ENCODE data around the gene HOXD13. TPM values are rescaled to one million over a fixed set of nuclear protein-coding genes. Genes with fewer than 3 reads are reported as not detected.

The HOXD13 gene
- total RNA-seq, 1 donor from 2014 or later: not detected

DNA sequence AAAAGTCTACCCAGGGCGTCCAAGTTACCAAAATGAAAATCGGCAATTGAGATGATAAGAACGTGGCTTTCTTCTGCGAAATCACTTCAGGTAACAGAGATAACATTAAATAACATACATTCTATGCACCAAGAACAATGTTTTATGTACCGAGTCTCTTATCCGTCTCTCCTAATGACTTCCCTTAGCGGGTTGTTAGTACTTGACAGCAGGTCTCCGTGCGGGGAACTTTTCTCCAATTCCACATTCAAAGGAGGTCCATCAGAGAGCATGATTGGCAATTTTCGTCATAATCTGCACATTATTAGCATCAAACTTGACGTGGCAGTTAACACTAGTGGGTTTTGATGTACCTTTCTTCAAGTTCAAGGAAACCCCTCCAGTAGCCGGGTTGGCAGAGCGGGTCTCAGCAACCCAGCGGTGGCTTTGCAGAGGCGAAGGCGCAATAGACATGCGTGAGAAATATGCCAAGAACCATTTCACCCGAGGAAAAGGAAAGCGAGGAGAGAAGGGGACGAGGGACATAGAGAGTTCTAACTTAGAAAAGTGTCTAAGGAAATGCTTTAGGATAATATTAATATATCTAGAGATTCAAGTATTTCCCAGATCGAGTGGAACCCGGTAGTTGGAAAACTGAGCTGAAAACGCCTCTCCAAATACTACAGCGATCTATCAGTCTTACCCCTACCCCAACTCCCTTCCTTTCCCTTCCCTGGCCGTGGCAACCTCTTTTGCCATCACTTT, 13.8 kb upstream of the HOXD13 start:
- no peaks in the 10 kb centered on the region for H3K36me3 Mint-ChIP-seq (ENCODE audit: insufficient read depth)
- no peaks in the 10 kb centered on the region for H3K9me3 Mint-ChIP-seq (ENCODE audit: low read depth)
- H3K4me3 Mint-ChIP-seq (ENCODE audit: low read depth): no peak overlapping the region
- H3K4me1 Mint-ChIP-seq (ENCODE audit: low read depth): peaks cover 5% of the 10 kb centered on the region
- H3K27me3 Mint-ChIP-seq: peaks cover 89% of the 10 kb centered on the region
- no peak for TF ChIP-seq CTCF (IDR thresholded peaks at IDR 0.05; ENCODE audit: unreplicated experiment)
- no peak overlapping the region for H3K27ac Mint-ChIP-seq
- DNase-seq (ENCODE audit: low spot score, unreplicated experiment): no peak

DNA sequence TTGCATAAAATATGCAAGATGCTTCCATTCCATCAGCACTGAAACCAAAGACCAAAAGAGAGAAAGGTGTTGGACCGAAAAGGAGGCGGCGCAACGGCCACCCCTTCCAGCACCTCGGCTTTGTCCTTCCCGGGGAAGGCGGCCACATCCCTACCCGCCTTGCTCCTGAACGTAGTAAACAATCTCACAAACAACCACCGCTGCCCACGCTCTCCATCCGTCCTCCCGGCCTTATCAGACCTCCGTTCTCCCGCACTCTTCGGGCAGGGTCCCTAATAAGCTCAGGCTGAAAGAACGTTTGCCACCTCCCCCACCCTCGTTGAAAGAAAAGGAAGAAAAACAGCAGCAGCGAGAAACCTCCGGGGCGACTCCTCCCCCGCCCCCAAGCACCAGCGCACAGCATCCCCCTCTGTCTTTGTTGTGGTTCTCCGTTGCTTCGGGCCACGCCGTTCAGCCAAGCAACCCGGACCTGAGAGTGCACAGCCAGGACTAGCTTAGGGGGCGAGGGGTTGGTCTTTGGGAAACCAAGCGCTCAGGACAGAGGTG, 13.2 kb upstream of the HOXD13 start:
- H3K27ac Mint-ChIP-seq: peak overlapping the region; percentile 42
- no peak for TF ChIP-seq CTCF (IDR thresholded peaks at IDR 0.05; ENCODE audit: unreplicated experiment)
- H3K4me3 Mint-ChIP-seq (ENCODE audit: low read depth): peak overlapping the region; percentile 55
- DNase-seq (ENCODE audit: low spot score, unreplicated experiment): no peak
- H3K9me3 Mint-ChIP-seq (ENCODE audit: low read depth): no peaks in the 10 kb centered on the region
- H3K4me1 Mint-ChIP-seq (ENCODE audit: low read depth): peaks cover 5% of the 10 kb centered on the region
- H3K36me3 Mint-ChIP-seq (ENCODE audit: insufficient read depth): no peaks in the 10 kb centered on the region
- H3K27me3 Mint-ChIP-seq: peaks cover 89% of the 10 kb centered on the region

GRCh38 chr2:176079831-176080539, 12.5 kb upstream of the HOXD13 start:
- Mint-ChIP-seq H3K27ac (no peak overlapping the region), H3K4me1 (ENCODE audit: low read depth) (peaks cover 5% of the 10 kb centered on the region), H3K27me3 (peaks cover 89% of the 10 kb centered on the region), H3K4me3 (ENCODE audit: low read depth) (no peak overlapping the region), H3K9me3 (ENCODE audit: low read depth) (no peaks in the 10 kb centered on the region), H3K36me3 (ENCODE audit: insufficient read depth) (no peaks in the 10 kb centered on the region)
- TF ChIP-seq CTCF (IDR thresholded peaks at IDR 0.05; ENCODE audit: unreplicated experiment): peak; percentile 96
- peak; percentile 66 for DNase-seq (ENCODE audit: low spot score, unreplicated experiment)

- Mint-ChIP-seq H3K27me3 (peaks cover 89% of the 10 kb centered on the region), H3K9me3 (ENCODE audit: low read depth) (no peaks in the 10 kb centered on the region), H3K36me3 (ENCODE audit: insufficient read depth) (no peaks in the 10 kb centered on the region), H3K4me3 (ENCODE audit: low read depth) (peak overlapping the region; percentile 29), H3K4me1 (ENCODE audit: low read depth) (peaks cover 5% of the 10 kb centered on the region), H3K27ac (peak overlapping the region; percentile 37)
- no peak for DNase-seq (ENCODE audit: low spot score, unreplicated experiment)
- TF ChIP-seq CTCF (IDR thresholded peaks at IDR 0.05; ENCODE audit: unreplicated experiment): no peak
Observed at GRCh38 chr2:176080540-176081375, 11.8 kb upstream of the HOXD13 start.

DNA sequence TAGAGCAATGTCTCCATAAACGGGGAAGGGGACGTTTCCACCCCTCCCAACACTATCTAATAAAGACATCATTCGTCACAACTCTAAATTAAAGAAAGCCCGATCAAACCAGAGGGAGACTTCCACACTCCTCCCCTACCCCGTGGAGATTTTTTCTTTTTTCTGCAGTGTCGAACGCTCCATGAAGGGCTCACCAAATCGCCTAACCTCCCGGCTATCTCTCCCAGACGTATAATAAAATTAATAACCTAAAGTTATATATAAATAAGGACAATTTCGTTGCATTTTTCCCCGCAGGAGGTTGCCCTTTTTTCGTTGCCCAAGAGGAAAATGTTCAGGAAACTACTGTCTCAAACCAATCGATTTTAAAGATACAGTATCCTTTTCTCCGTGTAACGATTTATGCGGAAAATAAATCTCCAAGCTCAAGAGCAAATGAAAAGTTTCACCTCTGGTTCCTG, 11.1 kb upstream of the HOXD13 start:
- Mint-ChIP-seq H3K9me3 (ENCODE audit: low read depth) (no peaks in the 10 kb centered on the region), H3K36me3 (ENCODE audit: insufficient read depth) (no peaks in the 10 kb centered on the region), H3K27me3 (peaks cover 89% of the 10 kb centered on the region), H3K4me1 (ENCODE audit: low read depth) (peaks cover 5% of the 10 kb centered on the region), H3K4me3 (ENCODE audit: low read depth) (peak overlapping the region; percentile 29), H3K27ac (no peak overlapping the region)
- no peak for TF ChIP-seq CTCF (IDR thresholded peaks at IDR 0.05; ENCODE audit: unreplicated experiment)
- no peak for DNase-seq (ENCODE audit: low spot score, unreplicated experiment)
